Activated naive CD4-positive, alpha-beta T cell treated with anti-CD3 and anti-CD28 coated beads, Interleukin-2, amount 50 U/mL, for 24 hours (primary cell): ENCODE results near the gene HIF1A.

Experiments used
- H3K27ac Mint-ChIP-seq: one replicate; pipeline ENCODE4 v1.8.0; 2021; ENCODE audit warnings: mild to moderate bottlenecking, mixed read lengths
- H3K27me3 Mint-ChIP-seq: one replicate; pipeline ENCODE4 v1.8.0; 2021; ENCODE audit warnings: mixed read lengths
- H3K36me3 Mint-ChIP-seq: one replicate; pipeline ENCODE4 v1.8.0; 2021; ENCODE audit warnings: mixed read lengths
- H3K4me1 Mint-ChIP-seq: one replicate; pipeline ENCODE4 v1.8.0; 2021; ENCODE audit warnings: mixed read lengths
- H3K4me3 Mint-ChIP-seq: one replicate; pipeline ENCODE4 v1.8.0; 2021; ENCODE audit warnings: mild to moderate bottlenecking, mixed read lengths
- H3K9me3 Mint-ChIP-seq: one replicate; pipeline ENCODE4 v1.8.0; 2021; ENCODE audit warnings: mixed read lengths

Gene HIF1A

DNA sequence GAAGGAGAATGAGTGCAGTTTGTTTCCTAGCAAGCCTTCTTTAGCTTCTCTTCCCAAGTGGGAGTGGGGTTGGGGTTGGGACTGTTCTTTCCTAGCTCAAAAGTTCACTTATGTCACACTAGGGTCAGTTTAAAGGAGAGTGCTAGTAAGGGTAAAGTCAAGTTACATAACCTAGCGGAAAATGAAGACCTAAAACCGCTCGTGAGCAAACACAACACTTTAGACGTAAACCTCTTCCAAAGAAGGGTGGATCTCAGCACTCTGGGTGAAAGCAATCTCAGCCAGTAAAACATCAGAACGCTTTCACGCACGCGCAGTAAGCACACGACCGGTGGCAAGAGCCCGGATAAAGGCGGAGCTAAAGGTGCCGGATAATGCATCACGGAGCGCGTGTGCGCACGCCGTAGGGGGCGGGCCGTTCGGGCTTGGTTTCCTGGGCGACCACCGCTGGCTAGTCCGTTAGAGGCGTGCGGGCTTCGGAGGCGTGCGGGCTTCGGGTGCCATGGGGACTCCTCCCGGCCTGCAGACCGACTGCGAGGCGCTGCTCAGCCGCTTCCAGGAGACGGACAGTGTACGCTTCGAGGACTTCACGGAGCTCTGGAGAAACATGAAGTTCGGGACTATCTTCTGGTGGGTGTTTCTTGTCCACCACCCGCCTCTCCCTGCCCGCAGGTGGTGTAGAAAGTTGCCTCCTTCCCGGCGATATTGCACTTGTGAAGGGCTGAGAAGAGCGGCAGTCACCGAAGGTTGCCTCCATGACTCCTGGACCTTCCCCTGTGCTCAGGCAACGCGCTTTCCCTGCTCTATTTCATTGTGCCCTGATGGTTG lies 66.9 kb downstream of the HIF1A start, which contains the start of gene SNAPC1:
Gene SNAPC1, plus strand, starts transcription at position 462 of the 828 bp plus-strand sequence. Its CDS starts 41 bp downstream, at position 503.
- H3K9me3 Mint-ChIP-seq: no peaks in the 10 kb centered on the region

DNA sequence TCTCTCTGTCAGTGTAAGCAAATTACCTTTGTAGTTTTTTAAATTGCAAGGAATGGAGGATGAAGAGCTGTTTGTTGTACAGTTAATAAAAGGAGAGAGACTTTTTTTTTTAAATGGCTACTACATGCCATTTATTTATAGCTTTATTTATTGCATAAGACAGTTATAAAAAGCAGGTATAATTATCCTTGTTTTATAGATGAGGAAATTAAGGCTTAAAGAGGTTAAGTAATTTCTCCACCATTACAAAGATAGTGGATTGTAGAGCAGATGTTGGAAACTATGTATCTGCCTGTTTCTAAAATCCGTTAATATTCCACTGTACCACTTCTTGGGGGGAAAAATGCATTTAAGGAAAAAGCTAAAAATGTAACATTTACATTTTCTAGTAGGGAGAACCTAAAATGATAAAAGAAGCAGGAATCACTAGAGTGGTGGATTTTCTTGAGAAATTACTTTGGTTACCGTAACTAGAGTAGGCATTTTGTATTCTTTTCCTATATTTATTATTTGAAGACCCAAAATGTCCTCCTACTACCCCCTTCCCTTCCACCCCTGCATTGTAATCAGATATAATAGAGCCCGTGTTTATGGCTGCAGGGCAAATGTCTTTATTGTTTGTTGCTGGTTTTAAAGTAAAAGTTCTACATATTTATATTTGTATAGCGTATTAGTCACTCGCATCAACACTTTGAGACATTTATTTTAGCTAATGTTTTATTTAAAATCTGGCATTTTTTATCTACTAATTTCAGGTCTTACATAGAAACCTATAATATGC lies 69.2 kb downstream of the HIF1A start:
- no peak overlapping the region for H3K27ac Mint-ChIP-seq
- peak overlapping the region; percentile 99 for H3K4me3 Mint-ChIP-seq
- no peaks in the 10 kb centered on the region for H3K27me3 Mint-ChIP-seq
- peaks cover 54% of the 10 kb centered on the region for H3K4me1 Mint-ChIP-seq
- H3K9me3 Mint-ChIP-seq: no peaks in the 10 kb centered on the region
- peaks cover 6% of the 10 kb centered on the region for H3K36me3 Mint-ChIP-seq

More for the DNA sequence above, 66.9 kb downstream of the HIF1A start, which contains the start of gene SNAPC1:
- Mint-ChIP-seq H3K27me3 (no peaks in the 10 kb centered on the region), H3K4me3 (peak within 1 kb of the TSS; percentile 99), H3K36me3 (peaks cover 6% of the 10 kb centered on the region), H3K27ac (peak within 1 kb of the TSS; percentile 97), H3K4me1 (peaks cover 50% of the 10 kb centered on the region)

DNA sequence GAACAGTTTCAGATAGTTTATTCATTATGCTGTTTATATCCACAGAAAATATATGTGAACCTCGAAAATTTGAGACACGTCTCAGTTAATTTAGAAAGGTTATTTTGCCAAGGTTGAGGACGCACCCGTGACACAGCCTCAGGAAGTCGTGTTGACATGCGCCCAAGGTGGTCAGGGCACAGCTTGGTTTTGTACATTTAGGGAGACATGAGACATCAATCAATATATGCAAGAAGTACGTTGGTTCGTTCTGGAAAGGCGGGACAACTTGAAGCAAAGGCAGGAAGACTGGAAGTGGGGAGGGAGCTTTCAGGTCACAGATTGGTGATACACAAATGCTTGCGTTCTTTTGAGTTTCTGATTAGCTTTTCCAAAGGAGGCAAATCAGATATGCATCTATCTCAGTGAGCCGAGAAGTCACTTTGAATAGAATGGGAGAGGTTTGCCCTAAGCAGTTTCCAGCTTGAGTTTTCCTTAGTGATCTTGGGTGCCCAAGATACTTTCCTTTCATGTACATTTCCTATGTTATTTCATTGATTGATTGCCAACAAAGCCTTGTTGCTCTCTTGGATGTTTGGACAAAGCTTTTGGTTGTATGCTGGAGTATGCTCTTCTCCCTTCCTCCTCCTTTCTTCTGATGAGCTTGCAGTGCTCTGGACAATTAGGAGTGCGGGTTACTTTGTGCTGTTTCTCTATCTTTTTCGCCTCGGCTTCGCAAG lies 70.1 kb downstream of the HIF1A start:
- Mint-ChIP-seq H3K4me3 (peak overlapping the region; percentile 40), H3K9me3 (no peaks in the 10 kb centered on the region), H3K4me1 (peaks cover 54% of the 10 kb centered on the region), H3K27ac (peak overlapping the region; percentile 47), H3K36me3 (peaks cover 8% of the 10 kb centered on the region), H3K27me3 (no peaks in the 10 kb centered on the region)

DNA sequence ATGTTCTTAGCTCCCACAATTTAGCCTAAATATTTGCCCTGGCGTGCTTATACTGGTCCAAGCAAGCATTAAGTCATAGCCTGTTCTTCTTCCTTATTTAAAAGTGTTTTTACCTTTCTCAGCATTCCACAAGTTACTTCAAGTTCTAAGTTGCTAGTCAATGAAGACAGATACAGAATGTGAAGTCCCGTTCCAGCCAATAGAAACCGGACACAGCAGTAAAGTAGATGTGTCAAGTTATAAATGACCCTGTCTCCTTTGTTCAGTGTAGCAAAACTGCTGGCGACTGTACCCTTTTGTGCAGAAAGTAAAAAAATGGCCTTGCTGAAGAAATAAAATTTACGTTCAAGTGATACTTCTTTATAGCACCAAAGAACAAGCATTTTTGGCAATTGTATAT lies 70.8 kb downstream of the HIF1A start:
- H3K9me3 Mint-ChIP-seq: no peaks in the 10 kb centered on the region
- no peak overlapping the region for H3K27ac Mint-ChIP-seq
- peaks cover 50% of the 10 kb centered on the region for H3K4me1 Mint-ChIP-seq
- peaks cover 8% of the 10 kb centered on the region for H3K36me3 Mint-ChIP-seq
- H3K4me3 Mint-ChIP-seq: peak overlapping the region; percentile 35
- no peaks in the 10 kb centered on the region for H3K27me3 Mint-ChIP-seq

DNA sequence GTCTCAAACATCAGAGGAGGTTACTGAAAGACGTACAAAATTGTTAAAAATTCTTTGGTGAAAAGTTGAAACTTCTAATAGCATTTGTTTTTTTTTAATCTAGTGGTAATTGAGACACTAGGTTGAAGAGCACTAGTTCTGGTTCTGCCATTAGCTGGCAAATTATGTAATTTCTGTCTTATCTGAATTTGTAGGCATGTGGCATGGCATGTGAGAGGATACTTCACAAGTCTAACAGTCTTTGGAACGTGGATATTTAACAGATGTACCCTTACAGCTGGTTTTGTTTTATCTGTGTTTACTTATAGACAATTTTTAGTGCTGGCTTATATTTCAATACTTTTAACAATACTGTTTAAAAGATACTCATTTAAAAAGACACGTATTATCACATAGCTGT lies 72.9 kb downstream of the HIF1A start:
- Mint-ChIP-seq H3K4me1 (peaks cover 43% of the 10 kb centered on the region), H3K27ac (no peak overlapping the region), H3K4me3 (no peak overlapping the region), H3K27me3 (no peaks in the 10 kb centered on the region), H3K9me3 (no peaks in the 10 kb centered on the region), H3K36me3 (peaks cover 16% of the 10 kb centered on the region)

DNA sequence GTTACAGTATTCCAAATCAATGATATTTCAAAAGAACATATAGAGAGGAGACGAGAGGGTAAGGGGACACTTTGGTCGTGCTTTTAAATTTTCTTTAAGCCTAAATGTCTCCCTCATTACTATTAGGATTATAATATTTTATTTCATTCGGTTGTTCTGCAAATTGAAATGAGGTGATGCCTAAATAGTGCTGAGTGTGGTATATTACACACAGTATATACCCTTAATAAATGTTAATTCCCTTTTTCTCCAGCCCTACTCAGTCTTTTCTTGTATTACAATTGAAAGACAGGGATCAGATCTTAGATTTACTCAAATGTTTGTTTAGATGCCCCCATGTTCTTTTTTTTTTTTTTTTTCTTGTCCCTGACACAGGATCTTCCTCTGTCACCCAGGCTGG lies 74.6 kb downstream of the HIF1A start:
- H3K27ac Mint-ChIP-seq: peak overlapping the region; percentile 30
- no peak overlapping the region for H3K4me3 Mint-ChIP-seq
- peaks cover 16% of the 10 kb centered on the region for H3K36me3 Mint-ChIP-seq
- H3K9me3 Mint-ChIP-seq: no peaks in the 10 kb centered on the region
- H3K27me3 Mint-ChIP-seq: no peaks in the 10 kb centered on the region
- peaks cover 27% of the 10 kb centered on the region for H3K4me1 Mint-ChIP-seq

DNA sequence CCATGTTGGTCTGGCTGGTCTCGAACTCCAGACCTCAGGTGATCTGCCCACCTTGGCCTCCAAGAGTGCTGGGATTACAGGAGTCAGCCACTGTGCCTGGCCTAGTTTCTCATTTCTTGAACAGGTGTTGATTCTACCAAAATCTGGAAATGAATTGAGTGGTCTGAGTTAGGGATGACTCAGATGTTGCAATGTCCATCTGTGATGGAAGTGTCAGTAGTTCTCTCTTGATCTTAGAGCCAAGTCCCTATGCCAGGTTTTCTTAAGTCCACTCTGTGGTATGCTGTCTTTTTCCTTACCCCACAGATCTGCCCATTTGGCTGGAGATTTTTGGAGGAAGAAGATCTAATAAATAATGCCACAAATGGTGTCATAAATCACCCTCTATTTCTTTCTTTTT lies 79.5 kb downstream of the HIF1A start:
- Mint-ChIP-seq H3K4me1 (peaks cover 26% of the 10 kb centered on the region), H3K27ac (no peak overlapping the region), H3K4me3 (no peak overlapping the region), H3K27me3 (no peaks in the 10 kb centered on the region), H3K36me3 (peaks cover 22% of the 10 kb centered on the region), H3K9me3 (no peaks in the 10 kb centered on the region)

DNA sequence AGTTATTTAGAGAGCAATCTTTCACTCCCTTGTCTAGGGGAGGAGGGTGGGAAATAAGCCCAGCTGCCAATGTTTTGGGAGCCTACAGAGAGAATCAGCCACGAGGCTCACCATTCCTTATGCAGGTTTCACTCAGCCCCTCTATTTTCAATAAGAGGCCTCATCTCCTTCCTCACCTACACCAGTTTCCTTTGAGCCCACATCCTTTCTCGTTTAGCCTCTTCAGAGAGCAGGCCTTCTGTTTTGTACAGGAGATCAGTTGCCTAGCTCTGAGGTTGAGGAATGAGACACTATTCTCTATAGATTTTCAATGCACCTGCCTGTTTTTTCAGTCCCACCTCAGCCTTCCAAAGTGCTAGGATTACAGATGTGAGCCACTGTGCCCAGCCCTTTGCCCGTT lies 84.8 kb downstream of the HIF1A start:
- peaks cover 43% of the 10 kb centered on the region for H3K4me1 Mint-ChIP-seq
- H3K27ac Mint-ChIP-seq: peak overlapping the region; percentile 90
- H3K9me3 Mint-ChIP-seq: no peaks in the 10 kb centered on the region
- peaks cover 30% of the 10 kb centered on the region for H3K36me3 Mint-ChIP-seq
- peak overlapping the region; percentile 71 for H3K4me3 Mint-ChIP-seq
- no peaks in the 10 kb centered on the region for H3K27me3 Mint-ChIP-seq

DNA sequence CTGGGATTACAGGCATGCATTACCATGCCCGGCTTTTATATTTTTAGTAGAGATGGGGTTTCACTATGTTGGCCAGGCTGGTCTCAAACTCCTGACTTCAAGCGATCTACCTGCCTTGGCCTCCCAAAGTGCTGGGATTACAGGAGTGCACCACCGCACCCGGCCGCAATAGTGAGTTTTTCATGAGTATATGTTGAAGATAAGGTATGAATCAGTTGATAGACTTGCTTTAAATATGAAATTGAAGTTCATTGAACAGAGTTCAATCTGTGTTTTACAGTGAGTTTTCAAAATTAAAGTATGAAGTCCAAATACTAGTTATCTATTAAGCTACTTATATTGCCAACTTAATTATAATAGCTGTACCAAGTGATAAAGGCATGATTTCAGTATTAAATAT lies 102.0 kb downstream of the HIF1A start:
- H3K4me3 Mint-ChIP-seq: no peak overlapping the region
- peaks cover 6% of the 10 kb centered on the region for H3K36me3 Mint-ChIP-seq
- no peaks in the 10 kb centered on the region for H3K9me3 Mint-ChIP-seq
- H3K4me1 Mint-ChIP-seq: no peaks in the 10 kb centered on the region
- no peaks in the 10 kb centered on the region for H3K27me3 Mint-ChIP-seq
- no peak overlapping the region for H3K27ac Mint-ChIP-seq
